Fibroblast of pulmonary artery (primary cell): ENCODE data around the gene ZDHHC23.

Source experiments
- DNase-seq: peaks from one replicate; pipeline ENCODE4 v3.0.0-alpha.2; 2010; ENCODE audit warnings: low read depth
- H3K4me3 ChIP-seq: replicated peaks from 2 replicates; pipeline ENCODE4 v1.5.1; 2011; ENCODE audit warnings: low read depth, mild to moderate bottlenecking, control low read depth, low read length, moderate library complexity
- TF ChIP-seq, protein P1 (sequence below): IDR thresholded peaks from 2 replicates; pipeline ENCODE4 v1.5.1; 2011; ENCODE audit warnings: mild to moderate bottlenecking, control low read depth, low read length, inconsistent platforms; ENCODE audit errors: missing control alignments

ZDHHC23 gene, protein sequence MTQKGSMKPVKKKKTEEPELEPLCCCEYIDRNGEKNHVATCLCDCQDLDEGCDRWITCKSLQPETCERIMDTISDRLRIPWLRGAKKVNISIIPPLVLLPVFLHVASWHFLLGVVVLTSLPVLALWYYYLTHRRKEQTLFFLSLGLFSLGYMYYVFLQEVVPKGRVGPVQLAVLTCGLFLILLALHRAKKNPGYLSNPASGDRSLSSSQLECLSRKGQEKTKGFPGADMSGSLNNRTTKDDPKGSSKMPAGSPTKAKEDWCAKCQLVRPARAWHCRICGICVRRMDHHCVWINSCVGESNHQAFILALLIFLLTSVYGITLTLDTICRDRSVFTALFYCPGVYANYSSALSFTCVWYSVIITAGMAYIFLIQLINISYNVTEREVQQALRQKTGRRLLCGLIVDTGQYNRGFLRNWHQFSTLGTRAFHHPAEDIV

DNA sequence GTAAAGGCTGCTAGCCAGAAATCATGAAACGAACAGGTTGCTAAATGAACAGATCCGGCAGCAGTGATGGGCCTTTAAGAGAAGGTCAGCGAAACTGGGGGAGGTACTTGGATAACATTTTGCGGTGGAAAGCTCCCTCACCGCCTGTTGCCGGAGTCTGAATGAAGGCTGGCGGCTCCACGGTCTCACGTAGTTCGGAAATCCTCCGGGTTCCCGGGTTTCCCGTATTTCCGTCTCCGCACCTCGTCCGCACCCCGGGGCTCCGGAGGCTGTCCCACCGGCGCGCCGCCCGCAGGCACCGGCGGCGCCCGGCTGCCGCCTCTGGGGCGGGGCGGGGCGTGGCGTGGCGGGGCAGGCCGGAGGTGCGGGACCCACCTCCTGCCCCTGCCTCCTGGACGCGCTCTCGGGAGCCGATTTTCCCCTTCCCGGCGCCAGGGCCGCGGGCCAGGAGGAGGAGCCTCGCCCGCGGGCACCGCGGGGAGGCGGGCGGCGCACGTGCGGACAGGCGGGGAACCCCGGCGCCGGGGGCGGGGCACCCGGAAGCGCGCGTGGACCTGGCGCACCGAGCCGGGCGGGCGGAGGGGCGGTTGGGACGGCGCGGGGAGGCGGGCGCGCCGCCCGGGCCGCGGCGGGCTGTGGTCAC, at the start of gene ZDHHC23:
TSS of gene ZDHHC23 (plus strand) at position 642 of the 643 bp plus-strand sequence. CDS start 790 bp downstream, outside the sequence.
- peak; percentile 55 for DNase-seq
- H3K4me3 ChIP-seq, result peak within 1 kb of the TSS; percentile 62
- TF ChIP-seq, protein P1, sequence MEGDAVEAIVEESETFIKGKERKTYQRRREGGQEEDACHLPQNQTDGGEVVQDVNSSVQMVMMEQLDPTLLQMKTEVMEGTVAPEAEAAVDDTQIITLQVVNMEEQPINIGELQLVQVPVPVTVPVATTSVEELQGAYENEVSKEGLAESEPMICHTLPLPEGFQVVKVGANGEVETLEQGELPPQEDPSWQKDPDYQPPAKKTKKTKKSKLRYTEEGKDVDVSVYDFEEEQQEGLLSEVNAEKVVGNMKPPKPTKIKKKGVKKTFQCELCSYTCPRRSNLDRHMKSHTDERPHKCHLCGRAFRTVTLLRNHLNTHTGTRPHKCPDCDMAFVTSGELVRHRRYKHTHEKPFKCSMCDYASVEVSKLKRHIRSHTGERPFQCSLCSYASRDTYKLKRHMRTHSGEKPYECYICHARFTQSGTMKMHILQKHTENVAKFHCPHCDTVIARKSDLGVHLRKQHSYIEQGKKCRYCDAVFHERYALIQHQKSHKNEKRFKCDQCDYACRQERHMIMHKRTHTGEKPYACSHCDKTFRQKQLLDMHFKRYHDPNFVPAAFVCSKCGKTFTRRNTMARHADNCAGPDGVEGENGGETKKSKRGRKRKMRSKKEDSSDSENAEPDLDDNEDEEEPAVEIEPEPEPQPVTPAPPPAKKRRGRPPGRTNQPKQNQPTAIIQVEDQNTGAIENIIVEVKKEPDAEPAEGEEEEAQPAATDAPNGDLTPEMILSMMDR, result no peak

DNA sequence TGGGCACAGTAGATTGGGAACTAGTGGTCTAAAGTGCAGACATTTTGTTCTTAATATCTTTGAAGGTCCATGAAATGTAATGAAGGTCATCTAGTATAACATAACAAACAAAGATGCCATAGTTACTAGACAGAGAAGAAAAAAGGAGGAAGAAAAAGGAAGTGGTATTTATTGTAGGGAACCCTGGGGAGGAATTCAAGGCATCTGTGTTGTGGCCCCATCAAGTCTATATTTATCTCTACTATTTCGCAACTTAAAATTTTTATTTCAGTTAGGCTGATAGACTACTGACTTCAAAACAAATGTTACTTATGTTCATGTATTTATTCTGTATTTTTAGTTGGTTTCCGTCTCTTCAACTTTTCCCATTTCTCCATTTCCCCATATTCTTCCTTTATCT, 48.9 kb upstream of the ZDHHC23 start:
- TF ChIP-seq, protein P1, result no peak
- no peak overlapping the region for H3K4me3 ChIP-seq
- DNase-seq, result peak; percentile 71

DNA sequence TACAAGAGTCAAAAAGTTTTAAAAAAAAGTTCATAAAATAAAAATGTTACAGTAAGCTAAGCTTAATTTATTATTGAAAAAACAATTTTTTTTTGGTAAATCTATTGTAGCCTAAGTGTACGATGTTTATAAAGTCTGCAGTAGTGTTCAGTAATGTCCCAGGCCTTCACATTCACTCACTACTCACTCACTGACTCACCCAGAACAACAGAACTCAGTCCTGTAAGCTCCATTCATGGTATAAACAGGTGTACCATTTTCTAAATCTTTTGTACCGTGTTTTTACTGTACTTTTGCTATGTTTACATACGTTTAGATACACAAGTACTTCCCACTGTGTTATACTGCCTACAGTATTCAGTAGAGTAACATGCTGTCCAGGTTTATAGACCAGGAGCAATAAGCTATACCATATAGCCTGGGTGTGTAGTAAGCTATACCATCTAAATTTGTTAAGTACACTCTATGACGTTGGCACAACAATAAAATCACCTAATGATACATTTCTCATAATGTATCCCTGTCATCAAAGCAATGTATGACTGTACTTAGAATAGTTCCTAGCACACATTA, 41.2 kb upstream of the ZDHHC23 start:
- no peak for DNase-seq
- TF ChIP-seq, protein P1, result no peak
- H3K4me3 ChIP-seq, result no peak overlapping the region

DNA sequence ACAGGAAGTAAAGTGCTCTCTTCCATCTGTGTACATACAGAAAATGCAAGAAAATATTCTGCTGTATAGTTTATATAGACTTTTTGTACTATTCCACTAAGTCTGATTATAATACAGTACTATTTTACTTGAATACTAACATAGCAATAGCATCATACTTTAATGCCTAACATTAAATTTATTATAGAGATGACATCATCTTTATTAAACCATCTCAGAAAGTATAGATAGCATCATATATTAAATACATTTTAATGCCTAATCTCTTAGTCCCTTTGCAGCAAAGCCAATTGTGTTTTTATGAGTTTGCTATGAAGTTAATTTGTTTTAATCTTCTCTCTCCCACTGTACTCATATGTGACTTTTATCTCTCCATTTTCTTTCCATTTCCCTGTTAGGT, 39.7 kb upstream of the ZDHHC23 start:
- TF ChIP-seq, protein P1, result no peak
- no peak overlapping the region for H3K4me3 ChIP-seq
- no peak for DNase-seq

DNA sequence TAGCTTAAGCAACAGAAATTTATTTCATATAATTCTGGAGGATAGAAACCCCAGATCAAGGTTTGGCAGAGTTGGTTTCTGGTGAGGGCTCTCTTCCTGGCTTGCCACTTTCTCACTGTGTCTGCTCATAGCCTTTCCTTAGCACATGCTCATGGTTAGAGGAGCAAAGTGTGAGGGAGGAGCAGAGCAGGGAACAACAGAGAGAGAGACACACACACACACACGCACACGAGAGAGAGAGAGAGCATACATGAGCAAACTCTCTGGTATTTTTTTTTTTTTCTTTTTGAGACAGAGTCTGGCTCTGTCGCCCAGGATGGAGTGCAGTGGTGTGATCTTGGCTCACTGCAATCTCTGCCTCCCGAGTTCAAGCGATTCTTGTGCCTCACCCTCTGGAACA, 36.8 kb upstream of the ZDHHC23 start:
- H3K4me3 ChIP-seq, result no peak overlapping the region
- TF ChIP-seq, protein P1, result no peak

DNA sequence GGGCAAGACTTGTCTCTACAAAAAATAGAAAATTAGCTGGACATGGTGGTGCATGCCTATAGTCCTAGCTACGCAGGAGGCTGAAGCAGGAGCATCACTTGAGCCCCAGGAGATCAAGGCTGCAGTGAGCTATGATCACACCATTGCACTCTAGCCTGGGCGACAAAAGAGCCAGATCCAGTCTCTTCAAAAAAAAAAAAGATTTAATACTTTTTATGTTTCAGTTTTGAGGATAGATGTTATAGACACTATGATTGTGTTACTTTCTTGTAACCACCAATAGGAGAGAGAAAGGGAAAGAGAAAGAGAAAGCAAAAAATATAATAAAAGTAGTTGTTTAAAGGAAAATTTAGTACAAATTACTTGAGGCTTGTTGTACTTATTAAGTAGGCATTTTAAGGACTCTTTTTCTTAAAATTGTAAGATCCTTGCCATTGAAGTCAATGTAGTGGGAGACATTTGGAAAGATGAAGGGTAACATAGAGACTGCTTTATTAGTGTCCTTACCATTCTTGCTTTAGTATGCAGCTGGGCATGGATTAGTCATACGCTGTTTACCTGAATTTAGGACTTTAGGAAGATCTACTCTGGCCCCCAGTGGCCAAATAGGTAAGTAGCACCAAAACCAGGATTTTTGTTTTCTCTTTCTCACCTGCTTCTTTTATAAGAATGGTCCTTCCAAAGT, 35.1 kb upstream of the ZDHHC23 start:
- H3K4me3 ChIP-seq, result no peak overlapping the region
- DNase-seq, result peak; percentile 77
- TF ChIP-seq, protein P1, result peak; percentile 64

More for the DNA sequence above, 36.8 kb upstream of the ZDHHC23 start:
- no peak for DNase-seq
